HG03575 (cell line): ENCODE data around the gene KRT9.
"Not testable (repeated sequence)": the region's sequence is repeated elsewhere in the genome, so short reads cannot be mapped to it uniquely, and the experiment has no call there.

Experiments
- ATAC-seq: cut with Tn5 transposase; IDR thresholded peaks from one replicate; pipeline ENCODE4 v1.9.1; 2021; ENCODE audit not compliant: unreplicated experiment, insufficient number of reproducible peaks, low FRiP score; ENCODE audit errors: extremely low read depth

Gene KRT9

DNA sequence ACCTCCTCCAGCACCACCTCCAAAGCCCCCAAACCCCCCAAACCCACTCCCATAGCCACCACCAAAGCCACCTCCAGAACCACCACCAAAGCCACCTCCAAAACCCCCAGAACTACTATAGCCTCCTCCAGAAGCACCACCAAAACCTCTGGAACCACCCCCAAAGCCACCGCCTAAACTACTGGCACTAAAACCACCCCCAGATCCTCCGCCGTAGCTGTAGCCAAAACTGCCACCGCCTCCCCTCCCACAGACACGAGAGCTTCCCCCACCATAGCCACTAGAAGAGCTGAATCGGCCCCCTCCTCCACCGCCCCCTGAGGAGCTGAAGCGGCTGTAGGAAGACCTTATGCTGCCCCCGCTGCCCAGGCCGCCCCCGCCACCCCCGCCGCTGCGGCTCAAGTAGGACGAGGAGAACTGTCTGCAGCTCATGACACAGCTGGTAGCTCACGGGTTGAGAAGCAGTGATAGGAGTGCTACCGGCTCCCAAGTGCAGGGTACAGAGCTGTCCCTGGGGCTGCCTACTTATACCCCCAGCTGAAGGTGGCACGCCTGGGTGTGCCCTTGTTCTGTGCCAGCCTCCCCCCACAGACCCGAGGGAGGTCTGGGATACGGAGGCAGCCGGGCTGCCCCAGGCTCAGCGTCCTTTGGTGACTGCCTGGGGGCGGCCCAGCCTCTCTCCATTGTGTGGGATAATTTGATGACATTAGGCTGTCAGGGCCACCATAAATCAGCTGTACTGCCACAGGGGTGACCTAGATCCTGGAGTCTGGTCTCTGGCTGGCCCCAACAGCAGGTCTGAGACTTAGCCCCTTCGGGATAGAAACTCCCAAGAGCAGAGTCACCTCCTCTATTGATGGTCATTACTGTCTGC is at the start of gene KRT9:
Gene KRT9, minus strand, starts transcription at position 499 of the 874 bp plus-strand sequence. Its CDS starts 67 bp downstream, at position 432.
- ATAC-seq = no peak

DNA sequence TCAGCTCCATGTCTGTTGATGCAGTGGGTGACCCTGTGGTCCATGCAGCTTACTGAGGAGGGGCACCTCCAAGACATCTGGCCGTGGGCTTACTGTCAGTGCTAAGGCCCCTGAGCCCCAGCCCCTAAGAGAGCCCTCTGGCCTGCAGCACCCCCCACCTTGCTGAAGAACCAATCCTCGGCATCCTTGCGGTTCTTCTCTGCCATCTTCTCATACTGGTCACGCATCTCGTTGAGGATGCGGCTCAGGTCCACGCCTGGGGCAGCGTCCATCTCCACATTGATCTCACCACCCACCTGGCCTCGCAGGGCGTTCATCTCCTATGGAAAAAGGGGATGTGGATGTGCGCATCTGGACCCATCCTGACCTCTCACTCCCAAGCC is 49.6 kb upstream of the KRT9 start:
- ATAC-seq = not testable (repeated sequence)

- ATAC-seq = no peak
These were observed 49.0 kb upstream of the KRT9 start for GRCh38 chr17:41620583-41621434.

- ATAC-seq = not testable (repeated sequence)
These were observed 48.2 kb upstream of the KRT9 start for GRCh38 chr17:41619927-41620582.

DNA sequence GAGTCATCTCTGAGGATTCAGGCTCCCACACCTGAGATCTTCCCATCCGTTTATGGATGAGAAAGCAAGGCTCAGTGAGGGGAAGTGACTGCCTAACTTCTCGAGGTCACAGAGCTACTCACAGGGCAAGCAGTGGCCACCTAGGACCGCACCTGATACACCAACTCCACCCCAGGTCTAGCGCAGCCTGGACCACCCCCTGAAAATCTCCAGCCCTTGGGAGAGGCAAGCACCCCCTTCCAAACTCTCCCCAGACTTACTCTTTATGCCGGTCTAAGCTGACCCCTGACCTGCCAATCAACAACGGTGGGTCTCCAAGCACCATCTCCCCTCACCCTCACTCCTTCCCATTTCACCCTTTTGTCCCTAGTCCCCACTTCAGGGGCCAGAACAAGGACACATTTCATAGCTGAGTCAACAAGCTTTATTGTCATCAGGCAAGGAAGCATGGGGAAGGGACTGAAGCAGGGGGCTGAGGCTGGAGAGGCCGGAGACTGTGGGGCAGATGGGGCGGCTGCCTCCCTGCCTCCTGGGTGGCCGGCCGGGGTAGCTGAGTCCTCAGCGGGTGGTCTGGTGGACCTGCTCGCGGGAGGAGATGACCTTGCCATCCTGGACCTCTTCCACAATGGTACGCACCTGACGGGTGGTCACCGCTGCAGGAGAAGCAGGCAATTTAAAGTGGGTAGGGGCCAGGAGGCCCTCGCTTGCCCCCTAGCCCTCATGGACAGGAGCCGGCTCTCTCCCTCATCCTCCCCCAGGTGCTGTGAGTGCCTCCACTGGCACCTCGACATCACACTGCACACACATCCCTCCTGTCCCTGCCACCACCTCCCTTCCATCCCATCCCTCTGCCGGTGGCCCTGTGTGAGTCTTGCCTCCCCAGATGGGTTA is 47.4 kb upstream of the KRT9 start:
- ATAC-seq = no peak

GRCh38 chr17:41618341-41619035 is 46.6 kb upstream of the KRT9 start:
- no peak for ATAC-seq

- ATAC-seq = no peak
These were observed 45.8 kb upstream of the KRT9 start for GRCh38 chr17:41617698-41618097.

GRCh38 chr17:41617136-41617535 is 45.3 kb upstream of the KRT9 start:
- no peak for ATAC-seq

DNA sequence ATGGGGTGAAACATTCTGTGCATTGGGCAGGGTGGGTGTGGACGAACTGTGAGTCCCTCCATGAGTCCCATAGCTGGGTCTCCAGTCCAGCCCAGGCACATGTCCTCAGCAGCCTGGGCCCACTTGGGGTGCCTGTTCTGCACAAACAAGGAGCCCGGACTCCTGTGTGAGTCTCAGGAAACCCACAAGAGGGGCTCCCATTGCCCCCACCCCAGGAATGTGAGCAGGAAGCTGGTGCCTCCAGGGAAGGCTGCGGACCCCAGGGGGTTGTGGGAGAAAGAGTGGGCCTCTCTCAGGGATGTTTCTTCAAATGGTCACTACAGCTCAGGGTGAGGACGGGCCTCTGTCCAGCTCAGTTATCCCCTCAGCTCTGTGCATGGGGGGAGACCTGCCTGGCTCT is 44.6 kb upstream of the KRT9 start:
- ATAC-seq = not testable (repeated sequence)

DNA sequence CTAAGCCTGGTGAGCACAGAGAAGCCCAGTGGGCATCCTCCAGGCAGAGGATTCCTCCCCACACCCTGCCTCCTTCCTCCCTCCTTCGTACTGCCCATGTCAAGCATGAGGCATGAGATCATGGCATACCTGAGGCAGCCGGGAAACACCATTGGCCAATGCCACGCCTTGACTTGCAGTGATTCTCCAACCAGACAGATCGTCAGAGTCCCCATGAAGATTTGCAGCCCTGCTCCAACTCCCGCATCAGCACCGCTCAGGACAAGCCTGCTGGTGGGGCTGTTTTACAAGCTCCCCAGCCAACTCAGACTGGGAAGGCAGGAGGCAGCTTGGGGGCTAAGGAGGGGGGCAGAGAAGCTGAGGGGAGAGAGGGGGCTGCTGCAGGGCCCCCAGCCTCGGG is 43.6 kb upstream of the KRT9 start:
- no peak for ATAC-seq

GRCh38 chr17:41614767-41615166 is 42.9 kb upstream of the KRT9 start:
- ATAC-seq = not testable (repeated sequence)

DNA sequence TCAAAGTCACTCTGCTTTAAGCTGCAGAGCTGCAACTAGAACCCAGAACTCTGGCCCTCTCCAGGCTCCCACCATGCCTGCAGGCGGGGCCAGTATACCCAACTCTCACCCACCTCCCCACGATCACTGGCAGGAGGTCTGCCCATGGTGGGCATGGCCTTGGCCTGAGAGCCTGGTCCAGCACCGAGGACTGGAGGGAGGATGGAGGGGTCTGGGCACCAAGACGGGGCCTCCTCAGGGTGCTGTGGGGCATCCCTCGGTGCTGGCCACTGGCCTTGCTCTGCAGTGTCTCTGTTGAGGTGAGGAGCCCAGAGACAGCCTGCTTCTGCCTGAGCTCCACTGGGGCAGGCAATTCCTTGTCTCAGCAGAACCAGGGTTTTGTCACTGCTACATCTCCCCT is 42.2 kb upstream of the KRT9 start:
- no peak for ATAC-seq

GRCh38 chr17:41613277-41614082 is 41.6 kb upstream of the KRT9 start:
- ATAC-seq = no peak

- not testable (repeated sequence) for ATAC-seq
These were observed 40.7 kb upstream of the KRT9 start, which contains the start of gene KRT16 for GRCh38 chr17:41612376-41613160. Gene KRT16 (minus strand): TSS chr17:41612767. CDS start chr17:41612688, 79 bp downstream.

- ATAC-seq = no peak
These were observed 39.2 kb upstream of the KRT9 start for GRCh38 chr17:41610965-41611640.

DNA sequence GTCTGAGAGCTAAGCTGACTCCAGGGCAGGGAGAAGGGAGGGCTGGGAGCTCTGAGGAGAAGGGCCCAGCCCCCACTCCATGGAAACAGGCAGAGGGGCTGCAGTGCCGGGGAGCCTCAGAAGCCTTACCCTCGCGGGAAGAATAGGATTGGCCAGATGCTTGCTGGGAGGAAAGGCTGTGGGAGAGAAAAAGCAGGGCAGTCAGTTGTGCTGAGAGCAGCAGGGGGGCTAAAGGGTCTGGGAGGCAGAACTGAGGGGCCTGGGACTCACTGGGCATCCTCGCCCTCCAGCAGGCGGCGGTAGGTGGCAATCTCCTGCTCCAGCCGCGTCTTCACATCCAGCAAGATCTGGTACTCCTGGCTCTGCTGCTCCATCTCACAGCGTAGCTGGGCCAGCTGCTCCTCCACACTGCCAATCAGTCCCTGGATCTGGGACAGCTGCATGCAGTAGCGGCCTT is 38.2 kb upstream of the KRT9 start:
- not testable (repeated sequence) for ATAC-seq
